Keratinocyte (primary cell): ENCODE results near the gene CDC42SE1. TPM values are rescaled to one million over a fixed set of nuclear protein-coding genes. Genes with fewer than 3 reads are reported as not detected.

Experiments
- DNase-seq: peaks from one replicate; pipeline ENCODE4 v3.0.0-alpha.2; 2011; ENCODE audit warnings: low read depth, missing footprints, low spot score
- FAIRE-seq: peaks from 2 replicates; lab custom pipeline; 2011; peaks lifted over from hg19 to GRCh38; lab: Jason Lieb, UNC
- H2AFZ ChIP-seq: 2 replicates; pipeline ENCODE4 v1.6.0; 2012; ENCODE audit warnings: low read length, control low read depth, inconsistent platforms; ENCODE audit not compliant: control insufficient read depth
- H3K27ac ChIP-seq: 2 replicates; pipeline ENCODE4 v1.5.1; 2011; ENCODE audit warnings: low read length; ENCODE audit not compliant: control insufficient read depth, insufficient read depth
- H3K27me3 ChIP-seq: 3 replicates; pipeline ENCODE4 v1.6.0; 2011; ENCODE audit warnings: low read length; ENCODE audit not compliant: control insufficient read depth, insufficient read depth; ENCODE audit errors: extremely low read depth
- H3K36me3 ChIP-seq, 2 experiments: 2 replicates in 1 of 2; 3 replicates in 1 of 2; pipeline ENCODE4 v1.5.1; 2011; ENCODE audit warnings: low read length in 2 of 2, mild to moderate bottlenecking in 1 of 2; ENCODE audit not compliant: control insufficient read depth in 2 of 2, insufficient read depth in 2 of 2; ENCODE audit errors: extremely low read depth in 1 of 2
- H3K4me1 ChIP-seq: 3 replicates; pipeline ENCODE4 v1.5.1; 2011; ENCODE audit warnings: low read length; ENCODE audit not compliant: control insufficient read depth, insufficient read depth; ENCODE audit errors: extremely low read depth
- H3K4me2 ChIP-seq: 3 replicates; pipeline ENCODE4 v1.6.0; 2011; ENCODE audit warnings: low read depth, low read length; ENCODE audit not compliant: control insufficient read depth, insufficient read depth; ENCODE audit errors: extremely low read depth
- H3K4me3 ChIP-seq, 3 experiments: fragments of 200-600 bp in 1 of 3; sonication (generic) in 1 of 3; 2 replicates in 2 of 3; 3 replicates in 1 of 3; pipeline ENCODE4 v1.5.1; 2011 to 2016; ENCODE audit warnings: low read length in 3 of 3, mild to moderate bottlenecking in 3 of 3, control low read depth in 2 of 3, inconsistent platforms in 1 of 3, low read depth in 1 of 3, mixed read lengths in 1 of 3, mixed run types in 1 of 3, moderate library complexity in 1 of 3; ENCODE audit not compliant: control insufficient read depth in 2 of 3, insufficient read depth in 2 of 3; ENCODE audit errors: extremely low read depth in 1 of 3
- H3K79me2 ChIP-seq: 2 replicates; pipeline ENCODE4 v1.6.0; 2012; ENCODE audit warnings: low read length; ENCODE audit not compliant: control insufficient read depth, insufficient read depth
- H3K9ac ChIP-seq: 3 replicates; pipeline ENCODE4 v1.6.0; 2011; ENCODE audit warnings: low read length; ENCODE audit not compliant: control insufficient read depth, insufficient read depth; ENCODE audit errors: extremely low read depth
- H3K9me1 ChIP-seq: 3 replicates; pipeline ENCODE4 v1.6.0; 2011; ENCODE audit warnings: low read length; ENCODE audit not compliant: control insufficient read depth, insufficient read depth; ENCODE audit errors: extremely low read depth
- H3K9me3 ChIP-seq: 2 replicates; pipeline ENCODE4 v1.5.1; 2012; ENCODE audit warnings: low read depth, low read length; ENCODE audit not compliant: control insufficient read depth
- H4K20me1 ChIP-seq: 3 replicates; pipeline ENCODE4 v1.6.0; 2011; ENCODE audit warnings: low read length; ENCODE audit not compliant: control insufficient read depth, insufficient read depth; ENCODE audit errors: extremely low read depth
- CTCF ChIP-seq, 3 experiments: IDR thresholded peaks in 1 of 3; conservative IDR thresholded peaks in 1 of 3; optimal IDR thresholded peaks in 1 of 3; 2 replicates in 2 of 3; 3 replicates in 1 of 3; pipeline versions ENCODE3 to v1.5.1; 2011; ENCODE audit warnings: low read length in 3 of 3, mild to moderate bottlenecking in 3 of 3, moderate library complexity in 2 of 3, control low read depth in 1 of 3, inconsistent platforms in 1 of 3; ENCODE audit not compliant: insufficient read depth in 2 of 3; ENCODE audit errors: extremely low read depth in 1 of 3
- EZH2 ChIP-seq: IDR thresholded peaks from one replicate; pipeline ENCODE4 v1.6.1; 2012; ENCODE audit warnings: inconsistent platforms, mild to moderate bottlenecking, low read length, moderate library complexity
- dilution Hi-C: fragments of 300-500 bp; cut with MboI; formaldehyde crosslinking; loops from one replicate; pipeline ENCODE4 v1.7.0; 2020; ENCODE audit warnings: low sequenced_read_pairs; ENCODE audit not compliant: extremely low pct_ligation_motif_present
- polyA plus RNA-seq, 5 experiments: library from polyadenylated mRNA; depleted of rRNA in 3 of 5; stranded (reverse) in 3 of 5; stranded (forward) in 1 of 5; unstranded in 1 of 5; fragments of >200 nt; gene quantifications; 1 replicate in 1 of 5; 2 replicates in 3 of 5; 3 replicates in 1 of 5; pipeline versions ENCODE4 v1.2.1 to v1.2.3, GENCODE V29; 2011 to 2012; ENCODE audit warnings: missing spikeins in 2 of 5, low read depth in 1 of 5, low replicate concordance in 1 of 5

CDC42SE1 gene
- polyA plus RNA-seq, 1 donor (not counting 4 experiments of a cell fraction or from before 2014, with no cell fraction given) = 138 TPM

- H4K20me1 ChIP-seq = no peaks in the 10 kb centered on the region
- no peaks in the 10 kb centered on the region for H3K9me3 ChIP-seq
Measured at GRCh38 chr1:151032164-151032563, 27.3 kb downstream of the CDC42SE1 start.

GRCh38 chr1:151026460-151026859 is 33.0 kb downstream of the CDC42SE1 start:
- H3K9me3 ChIP-seq = no peaks in the 10 kb centered on the region
- no peak overlapping the region for H3K4me2 ChIP-seq
- no peaks in the 10 kb centered on the region for H3K27me3 ChIP-seq
- no peak for DNase-seq
- H3K9me1 ChIP-seq = no peaks in the 10 kb centered on the region
- dilution Hi-C loops = no loop called here
- TF ChIP-seq CTCF (optimal IDR thresholded peaks at IDR 0.05 in 1 of 3, IDR thresholded peaks at IDR 0.05 in 1 of 3, conservative IDR thresholded peaks at IDR 0.05 in 1 of 3; ENCODE audit: extremely low read depth in 1 of 3, insufficient read depth in 2 of 3, low read length in 3 of 3) (no peak), EZH2 (no peak)
- H3K9ac ChIP-seq = no peak overlapping the region
- H4K20me1 ChIP-seq = no peaks in the 10 kb centered on the region
- H2AFZ ChIP-seq = no peak overlapping the region
- H3K4me3 ChIP-seq = no peak overlapping the region
- no peak overlapping the region for H3K27ac ChIP-seq
- no peaks in the 10 kb centered on the region for H3K4me1 ChIP-seq
- peaks cover 4 to 19% of the 10 kb centered on the region in 2 experiments for H3K36me3 ChIP-seq
- no peaks in the 10 kb centered on the region for H3K79me2 ChIP-seq
- FAIRE-seq = no peak

More at GRCh38 chr1:151032164-151032563, 27.3 kb downstream of the CDC42SE1 start:
- H3K27me3 ChIP-seq = no peaks in the 10 kb centered on the region
- no peak overlapping the region for H3K4me2 ChIP-seq
- no peak overlapping the region for H3K9ac ChIP-seq
- no peak overlapping the region for H3K4me3 ChIP-seq
- no peaks in the 10 kb centered on the region for H3K79me2 ChIP-seq
- dilution Hi-C loops = no loop called here
- no peak overlapping the region for H2AFZ ChIP-seq
- FAIRE-seq = no peak
- peaks cover 2 to 14% of the 10 kb centered on the region in 2 experiments for H3K36me3 ChIP-seq
- peaks cover 19% of the 10 kb centered on the region for H3K4me1 ChIP-seq
- DNase-seq = no peak
- no peak overlapping the region for H3K27ac ChIP-seq
- TF ChIP-seq CTCF (optimal IDR thresholded peaks at IDR 0.05 in 1 of 3, IDR thresholded peaks at IDR 0.05 in 1 of 3, conservative IDR thresholded peaks at IDR 0.05 in 1 of 3; ENCODE audit: extremely low read depth in 1 of 3, insufficient read depth in 2 of 3, low read length in 3 of 3) (no peak), EZH2 (no peak)
- no peaks in the 10 kb centered on the region for H3K9me1 ChIP-seq
